Measurements from ENCODE around the gene HELZ.

HELZ gene

DNA sequence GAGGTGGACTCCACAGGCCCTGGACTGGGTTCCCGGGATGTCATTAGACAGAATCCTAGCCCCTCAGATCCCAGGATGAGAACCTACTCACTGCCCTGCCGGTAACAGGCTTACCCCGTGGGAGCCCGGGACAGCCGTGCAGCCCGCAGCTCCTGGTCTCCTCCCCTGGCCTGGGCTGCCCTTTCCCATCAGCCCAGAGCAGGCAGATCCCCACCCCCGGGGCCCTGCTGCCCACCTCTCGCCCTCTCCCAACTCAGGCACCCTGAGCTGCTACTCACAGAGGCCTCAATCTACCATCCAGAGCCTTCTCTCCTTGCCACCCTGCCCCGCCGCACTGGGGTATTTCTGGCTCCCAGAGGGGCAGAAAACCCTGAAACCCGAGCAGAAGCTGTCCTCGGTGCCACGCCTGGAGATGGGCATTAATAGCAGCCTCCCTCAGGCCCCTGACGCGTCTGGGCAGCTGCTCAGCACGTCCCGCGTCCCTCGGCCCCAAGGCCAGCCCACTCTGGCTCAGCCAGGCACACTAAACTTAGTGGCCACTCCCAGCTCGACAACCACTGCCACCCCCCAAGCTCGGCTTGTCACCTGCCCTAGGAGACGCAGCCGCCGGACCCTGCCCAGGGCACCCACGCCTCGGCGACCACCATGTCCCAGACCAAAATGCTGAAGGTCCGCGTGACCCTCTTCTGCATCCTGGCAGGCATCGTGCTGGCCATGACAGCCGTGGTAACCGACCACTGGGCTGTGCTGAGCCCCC, 200.8 kb downstream of the HELZ start, which contains the start of gene CACNG1:
TSS of gene CACNG1 (plus strand) at position 539 of the 757 bp plus-strand sequence. CDS start at position 646, 107 bp downstream.
- Histone ChIP-seq H3K9me3 (ENCODE audit: control insufficient read depth, insufficient read depth, low read depth, low read length) (no peaks in the 10 kb centered on the region), H3K27ac (ENCODE audit: extremely low read depth, low read depth, low read length) (no peak within 1 kb of the TSS), H3K4me3 (ENCODE audit: low read depth, low read length) (no peak within 1 kb of the TSS), H3K36me3 (ENCODE audit: control insufficient read depth in 2 of 2, insufficient read depth in 1 of 2, low read length in 2 of 2) (no peaks in the 10 kb centered on the region), H3K4me1 (ENCODE audit: control insufficient read depth, insufficient read depth, low read length) (no peaks in the 10 kb centered on the region)
- ChIA-PET CTCF (no interaction called here), POLR2A (no interaction called here)
- TF ChIP-seq ZNF76 (tag by site-specific recombination; IDR thresholded peaks at IDR 0.05; ENCODE audit: borderline replicate concordance, low read depth), result no peak
- no peak for TF ChIP-seq ZNF549 (tag by site-specific recombination; IDR thresholded peaks at IDR 0.05)
- TF ChIP-seq SP3 (tag by site-specific recombination; IDR thresholded peaks at IDR 0.05), result no peak
- TF ChIP-seq ZNF558 (tag by site-specific recombination; IDR thresholded peaks at IDR 0.05), result no peak
- TF ChIP-seq, protein P1, sequence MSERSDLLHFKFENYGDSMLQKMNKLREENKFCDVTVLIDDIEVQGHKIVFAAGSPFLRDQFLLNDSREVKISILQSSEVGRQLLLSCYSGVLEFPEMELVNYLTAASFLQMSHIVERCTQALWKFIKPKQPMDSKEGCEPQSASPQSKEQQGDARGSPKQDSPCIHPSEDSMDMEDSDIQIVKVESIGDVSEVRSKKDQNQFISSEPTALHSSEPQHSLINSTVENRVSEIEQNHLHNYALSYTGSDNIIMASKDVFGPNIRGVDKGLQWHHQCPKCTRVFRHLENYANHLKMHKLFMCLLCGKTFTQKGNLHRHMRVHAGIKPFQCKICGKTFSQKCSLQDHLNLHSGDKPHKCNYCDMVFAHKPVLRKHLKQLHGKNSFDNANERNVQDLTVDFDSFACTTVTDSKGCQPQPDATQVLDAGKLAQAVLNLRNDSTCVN (tag by site-specific recombination; optimal IDR thresholded peaks at IDR 0.05), result no peak

DNA sequence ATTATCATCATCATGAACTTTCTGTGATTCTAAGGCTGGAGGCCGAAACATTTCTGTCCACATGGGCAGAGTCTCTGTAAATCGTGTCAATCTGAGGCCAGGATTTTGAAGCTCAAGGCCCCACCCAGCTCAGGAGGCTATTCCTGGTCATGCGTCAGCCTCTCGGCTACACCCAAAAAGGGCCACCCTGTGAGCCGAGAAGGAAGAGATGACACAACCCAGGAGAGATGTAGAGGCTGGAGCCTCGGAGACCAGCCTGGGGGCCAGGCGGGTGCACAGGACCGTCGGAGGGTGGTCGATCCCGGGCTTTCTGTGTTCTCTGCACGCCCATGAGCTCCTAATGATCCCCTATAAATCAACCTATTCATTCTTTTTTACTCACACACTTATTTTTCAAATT, 201.7 kb downstream of the HELZ start:
- no peaks in the 10 kb centered on the region for H3K9me3 ChIP-seq (ENCODE audit: control insufficient read depth, insufficient read depth, low read depth, low read length)
- CTCF ChIA-PET, result no interaction called here
- H3K27ac ChIP-seq (ENCODE audit: extremely low read depth, low read depth, low read length), result no peak overlapping the region
- TF ChIP-seq ZNF510 (tag by site-specific recombination; IDR thresholded peaks at IDR 0.05; ENCODE audit: insufficient replicate concordance), result no peak
- POLR2A ChIA-PET, result interaction anchor here (0.9 kb wide), 1 partner anchor 15 kb away, joined by 3 read pairs; no protein-coding TSS in a partner anchor
- no peaks in the 10 kb centered on the region for H3K36me3 ChIP-seq (ENCODE audit: control insufficient read depth in 2 of 2, insufficient read depth in 1 of 2, low read length in 2 of 2)
- no peak overlapping the region for H3K4me3 ChIP-seq (ENCODE audit: low read depth, low read length)
- H3K4me1 ChIP-seq (ENCODE audit: control insufficient read depth, insufficient read depth, low read length), result no peaks in the 10 kb centered on the region

DNA sequence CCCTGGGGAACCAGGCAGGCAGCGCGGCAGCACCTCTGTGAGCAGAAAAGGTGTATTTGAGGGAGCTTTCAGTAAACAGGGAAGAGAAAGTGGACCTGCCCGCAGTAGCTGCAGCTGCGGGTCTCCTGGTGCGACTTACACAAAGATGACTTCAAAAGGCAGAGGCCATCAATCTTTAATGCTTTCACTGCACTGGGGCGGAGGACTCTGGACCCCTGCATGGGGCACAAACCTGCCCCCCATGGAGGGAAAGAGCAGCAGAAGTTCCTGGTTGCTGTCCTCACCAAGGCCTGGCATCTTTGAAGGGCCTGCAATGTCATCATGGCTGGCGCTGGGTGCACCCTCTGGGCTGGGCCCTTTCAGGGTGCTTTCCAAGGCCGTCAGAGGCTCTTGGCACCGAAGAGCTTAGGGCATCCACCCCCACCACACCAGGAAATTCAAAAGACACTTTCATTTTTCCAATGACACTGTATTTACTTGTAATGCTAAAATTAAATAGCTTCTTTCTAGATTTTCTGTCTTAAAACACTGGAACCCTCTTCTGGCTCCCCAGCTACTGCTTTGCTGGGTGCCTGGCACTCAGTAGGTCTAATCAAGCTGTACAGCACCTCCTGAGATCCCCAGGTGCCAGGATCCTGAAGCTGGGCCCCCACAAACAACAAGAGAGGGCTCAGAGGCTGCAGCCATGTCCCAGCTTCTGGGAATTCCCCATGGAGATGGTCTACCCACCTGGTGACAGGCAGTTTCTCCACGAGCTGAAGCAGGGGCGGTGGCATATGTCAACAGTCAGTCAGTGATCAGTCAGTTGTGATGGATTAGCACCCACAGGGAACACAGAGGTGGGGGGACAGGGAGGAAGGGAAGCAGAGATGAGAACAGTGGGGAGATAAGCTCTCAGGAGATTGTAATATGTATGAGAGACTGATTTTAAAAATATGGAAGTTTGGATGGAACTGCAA, 202.8 kb downstream of the HELZ start:
- H3K4me3 ChIP-seq (ENCODE audit: low read depth, low read length), result no peak overlapping the region
- no peak for TF ChIP-seq ZBTB17 (tag by site-specific recombination; IDR thresholded peaks at IDR 0.05)
- TF ChIP-seq, protein P2, sequence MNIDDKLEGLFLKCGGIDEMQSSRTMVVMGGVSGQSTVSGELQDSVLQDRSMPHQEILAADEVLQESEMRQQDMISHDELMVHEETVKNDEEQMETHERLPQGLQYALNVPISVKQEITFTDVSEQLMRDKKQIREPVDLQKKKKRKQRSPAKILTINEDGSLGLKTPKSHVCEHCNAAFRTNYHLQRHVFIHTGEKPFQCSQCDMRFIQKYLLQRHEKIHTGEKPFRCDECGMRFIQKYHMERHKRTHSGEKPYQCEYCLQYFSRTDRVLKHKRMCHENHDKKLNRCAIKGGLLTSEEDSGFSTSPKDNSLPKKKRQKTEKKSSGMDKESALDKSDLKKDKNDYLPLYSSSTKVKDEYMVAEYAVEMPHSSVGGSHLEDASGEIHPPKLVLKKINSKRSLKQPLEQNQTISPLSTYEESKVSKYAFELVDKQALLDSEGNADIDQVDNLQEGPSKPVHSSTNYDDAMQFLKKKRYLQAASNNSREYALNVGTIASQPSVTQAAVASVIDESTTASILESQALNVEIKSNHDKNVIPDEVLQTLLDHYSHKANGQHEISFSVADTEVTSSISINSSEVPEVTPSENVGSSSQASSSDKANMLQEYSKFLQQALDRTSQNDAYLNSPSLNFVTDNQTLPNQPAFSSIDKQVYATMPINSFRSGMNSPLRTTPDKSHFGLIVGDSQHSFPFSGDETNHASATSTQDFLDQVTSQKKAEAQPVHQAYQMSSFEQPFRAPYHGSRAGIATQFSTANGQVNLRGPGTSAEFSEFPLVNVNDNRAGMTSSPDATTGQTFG (tag by site-specific recombination; IDR thresholded peaks at IDR 0.05; ENCODE audit: borderline replicate concordance), result no peak
- TF ChIP-seq ZNF335 (tag by site-specific recombination; conservative IDR thresholded peaks at IDR 0.05), result no peak
- TF ChIP-seq ZNF624 (tag by site-specific recombination; IDR thresholded peaks at IDR 0.05), result no peak
- TF ChIP-seq ZNF16 (tag by site-specific recombination; IDR thresholded peaks at IDR 0.05; ENCODE audit: low read depth), result no peak
- no peak for TF ChIP-seq ZNF341 (tag by site-specific recombination; IDR thresholded peaks at IDR 0.05; ENCODE audit: low read depth)
- TF ChIP-seq ZNF324 (tag by site-specific recombination; IDR thresholded peaks at IDR 0.05), result no peak
- no peaks in the 10 kb centered on the region for H3K4me1 ChIP-seq (ENCODE audit: control insufficient read depth, insufficient read depth, low read length)
- CTCF ChIA-PET, result interaction anchor here (0.6 kb wide), 1 partner anchor 252 kb away, joined by 3 read pairs; no protein-coding TSS in a partner anchor
- POLR2A ChIA-PET, result interaction anchor here (0.6 to 0.9 kb wide), 2 partner anchors 14 to 377 kb away, joined by 3 read pairs; no protein-coding TSS in a partner anchor
- no peaks in the 10 kb centered on the region for H3K9me3 ChIP-seq (ENCODE audit: control insufficient read depth, insufficient read depth, low read depth, low read length)
- no peak overlapping the region for H3K27ac ChIP-seq (ENCODE audit: extremely low read depth, low read depth, low read length)
- no peaks in the 10 kb centered on the region for H3K36me3 ChIP-seq (ENCODE audit: control insufficient read depth in 2 of 2, insufficient read depth in 1 of 2, low read length in 2 of 2)
